GM21786 (cell line): ENCODE results near the gene APOL4.
"Not testable (repeated sequence)": the region's sequence is repeated elsewhere in the genome, so short reads cannot be mapped to it uniquely, and the experiment has no call there.

Source experiments
- ATAC-seq: cut with Tn5 transposase; IDR thresholded peaks from one replicate; pipeline ENCODE4 v1.9.1; 2021; ENCODE audit not compliant: unreplicated experiment

APOL4 gene, protein sequence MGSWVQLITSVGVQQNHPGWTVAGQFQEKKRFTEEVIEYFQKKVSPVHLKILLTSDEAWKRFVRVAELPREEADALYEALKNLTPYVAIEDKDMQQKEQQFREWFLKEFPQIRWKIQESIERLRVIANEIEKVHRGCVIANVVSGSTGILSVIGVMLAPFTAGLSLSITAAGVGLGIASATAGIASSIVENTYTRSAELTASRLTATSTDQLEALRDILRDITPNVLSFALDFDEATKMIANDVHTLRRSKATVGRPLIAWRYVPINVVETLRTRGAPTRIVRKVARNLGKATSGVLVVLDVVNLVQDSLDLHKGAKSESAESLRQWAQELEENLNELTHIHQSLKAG

GRCh38 chr22:36201630-36202319 is at the start of gene APOL4:
APOL4 (minus strand) TSS chr22:36201809; CDS start chr22:36201734, 75 bp downstream.
- no peak for ATAC-seq

GRCh38 chr22:36250292-36250960 is 48.8 kb upstream of the APOL4 start:
- not testable (repeated sequence) for ATAC-seq

DNA sequence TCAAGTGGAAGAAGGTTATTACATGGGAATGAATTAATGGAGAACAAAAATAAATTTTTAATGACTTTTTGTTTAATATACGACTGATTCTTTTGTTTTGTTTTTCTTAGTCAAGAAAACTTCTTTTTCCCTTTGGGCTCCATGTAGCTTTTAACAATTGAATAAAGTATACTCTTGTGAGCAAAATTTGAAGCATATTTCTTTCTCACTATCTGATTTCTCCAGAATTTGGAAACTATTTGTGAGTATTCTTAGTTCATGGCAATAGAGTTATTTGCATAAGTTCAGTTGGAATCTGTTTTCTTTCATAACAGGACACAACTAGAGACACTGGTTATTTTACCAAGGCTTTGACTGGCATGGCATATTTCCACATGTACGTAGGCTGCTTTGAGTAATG is 47.6 kb upstream of the APOL4 start:
- ATAC-seq: no peak

DNA sequence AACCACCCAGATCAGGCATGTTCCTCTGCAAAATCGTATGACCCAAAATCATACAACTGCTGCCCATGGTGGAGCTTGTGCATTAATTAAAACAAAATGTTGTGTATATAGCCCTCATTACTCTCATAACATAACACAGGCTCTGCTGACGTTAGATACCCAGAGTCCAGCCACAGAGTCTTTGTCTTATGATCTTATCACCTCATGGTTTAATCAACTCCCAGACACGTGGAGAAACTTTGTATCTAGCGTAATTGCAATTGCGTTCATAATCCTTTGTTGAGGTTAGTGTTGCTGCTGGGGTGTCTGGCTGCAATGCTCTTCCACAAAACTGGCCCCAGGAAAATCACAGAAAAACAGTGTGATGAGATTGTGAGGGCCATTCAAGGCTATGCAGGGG is 46.3 kb upstream of the APOL4 start:
- no peak for ATAC-seq

DNA sequence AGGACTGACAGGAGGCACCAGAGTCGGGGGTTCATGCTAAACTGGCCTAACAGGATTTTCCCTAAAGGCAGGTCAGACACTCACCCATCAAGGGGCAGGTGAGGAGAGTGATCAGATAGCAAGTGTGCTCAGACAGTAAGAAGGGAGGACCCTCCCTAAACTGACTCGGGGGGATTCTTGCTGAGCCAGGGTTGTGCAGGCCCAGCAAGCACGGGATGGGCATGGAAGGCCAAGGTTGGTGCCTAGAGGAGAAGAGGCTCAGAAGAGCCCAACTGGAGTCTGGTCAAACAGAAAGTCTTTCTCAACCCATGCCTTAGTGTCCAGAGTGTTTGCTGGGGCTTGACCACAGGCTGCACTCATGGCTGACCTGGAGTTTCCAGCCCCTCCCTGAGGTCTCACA is 45.1 kb upstream of the APOL4 start:
- ATAC-seq: no peak

DNA sequence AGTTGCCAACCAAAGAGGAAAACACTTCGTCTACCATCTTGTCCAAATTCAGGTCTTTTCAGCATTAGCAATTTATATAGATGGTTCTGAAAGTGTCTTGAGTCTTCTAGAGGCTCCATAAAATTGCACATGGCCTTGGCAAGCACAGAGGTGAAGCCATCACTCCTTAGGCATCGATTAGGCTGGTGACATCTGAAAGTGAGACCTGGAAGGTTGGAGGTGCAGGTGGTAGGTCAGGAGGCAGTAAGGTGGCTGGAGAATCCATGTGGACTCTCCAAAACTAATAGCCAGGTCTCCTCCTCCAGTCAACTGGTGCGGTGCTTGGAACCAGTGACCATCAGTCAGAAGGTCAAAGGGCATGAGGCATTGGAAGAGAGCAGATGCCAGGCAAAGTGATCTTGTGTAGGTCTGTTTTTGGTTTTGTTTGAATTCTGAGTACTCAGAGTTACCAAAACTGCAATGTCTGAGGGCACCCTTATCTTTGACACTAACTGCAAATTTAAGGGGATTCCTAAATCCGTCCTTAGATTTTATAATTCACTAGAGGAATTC is 44.3 kb upstream of the APOL4 start:
- no peak for ATAC-seq

- ATAC-seq: no peak
Observed at GRCh38 chr22:36244522-36245391, 43.1 kb upstream of the APOL4 start.

- no peak for ATAC-seq
Observed at GRCh38 chr22:36243986-36244385, 42.4 kb upstream of the APOL4 start.

DNA sequence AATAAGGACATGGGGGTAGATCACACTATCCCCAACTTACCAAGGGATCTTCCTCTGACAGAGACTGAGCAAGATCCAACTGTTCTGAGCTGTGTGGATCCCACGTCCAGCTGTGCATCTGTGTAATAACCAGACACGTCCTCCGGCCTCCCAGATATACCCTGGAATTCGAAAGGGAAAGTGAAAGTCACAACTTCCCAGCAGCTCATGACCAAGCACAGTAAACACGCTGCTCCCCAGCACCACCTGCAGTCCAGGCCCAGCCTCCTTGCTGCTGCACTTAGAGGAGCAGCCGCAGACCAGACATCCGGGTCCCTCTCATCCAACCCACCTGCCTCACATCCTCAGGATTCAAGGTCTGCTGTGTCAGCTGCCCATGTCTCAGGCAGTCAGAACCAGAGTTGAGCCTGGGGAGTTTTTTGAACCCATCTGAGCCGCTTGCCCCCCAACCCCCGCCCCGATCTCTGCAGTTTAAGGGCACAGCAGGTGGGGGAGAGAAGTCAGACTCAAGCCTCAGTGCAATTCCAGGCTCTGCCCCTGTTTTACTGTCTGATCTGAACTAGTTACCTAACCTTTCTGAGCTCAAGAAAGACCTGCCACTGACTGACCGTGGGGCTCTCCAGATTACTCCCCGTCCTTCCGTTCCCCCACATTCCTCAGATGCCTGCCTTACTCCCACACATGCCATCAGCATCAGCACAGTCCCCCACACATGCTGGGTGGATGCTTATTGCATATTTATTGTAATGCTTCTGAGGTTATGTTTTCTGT is 38.0 kb upstream of the APOL4 start, which contains the start of gene APOL2:
APOL2 (minus strand) TSS at position 127 of the 771 bp plus-strand sequence. CDS start 6,365 bp downstream, outside the sequence.
- peak; percentile 81 for ATAC-seq

- no peak for ATAC-seq
Observed at GRCh38 chr22:36239150-36239400, 37.5 kb upstream of the APOL4 start.

GRCh38 chr22:36238373-36239149 is 37.0 kb upstream of the APOL4 start:
- ATAC-seq: no peak

DNA sequence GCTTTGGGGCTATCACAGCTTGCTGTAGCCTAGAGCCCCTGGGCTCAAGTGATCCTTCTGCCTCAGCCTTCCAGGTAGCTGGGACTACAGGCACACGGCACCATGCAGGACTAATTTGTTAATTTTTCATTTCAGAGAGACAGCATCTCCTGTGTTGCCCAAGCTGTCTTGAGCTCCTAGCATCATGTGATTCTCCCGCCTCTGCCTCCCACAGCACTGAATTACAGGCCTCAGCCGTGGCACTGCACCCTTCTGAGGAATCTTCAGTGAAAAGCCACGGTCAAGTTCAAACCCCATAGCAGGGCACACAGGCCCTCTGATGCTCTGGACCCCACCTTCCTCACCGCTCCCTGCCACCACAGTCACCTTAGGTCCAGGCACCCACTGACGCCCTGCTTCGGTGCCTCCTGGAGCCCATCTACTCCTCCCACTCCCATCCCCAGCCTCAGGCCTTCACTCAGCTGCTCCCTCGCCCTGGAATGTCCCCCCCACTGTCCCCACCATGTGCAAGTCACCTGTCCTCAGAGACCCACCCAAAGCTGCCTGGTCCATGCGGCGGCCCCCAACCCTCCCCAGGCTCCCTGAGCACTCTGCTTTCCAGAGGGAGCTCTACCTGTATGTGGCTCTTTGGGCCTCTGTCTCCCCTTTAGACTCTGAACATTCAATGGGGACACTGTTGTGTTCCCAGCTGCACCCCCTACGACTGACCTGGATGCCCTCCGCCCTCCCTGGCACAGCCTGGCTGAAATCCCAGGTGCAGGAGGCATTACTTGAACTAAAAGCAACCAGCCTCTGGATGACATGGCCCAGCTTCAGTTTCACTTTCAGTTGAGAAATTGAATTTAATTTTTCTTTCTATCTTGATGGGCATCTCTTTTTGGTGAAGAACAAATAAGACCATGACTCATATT is 36.1 kb upstream of the APOL4 start:
- no peak for ATAC-seq

DNA sequence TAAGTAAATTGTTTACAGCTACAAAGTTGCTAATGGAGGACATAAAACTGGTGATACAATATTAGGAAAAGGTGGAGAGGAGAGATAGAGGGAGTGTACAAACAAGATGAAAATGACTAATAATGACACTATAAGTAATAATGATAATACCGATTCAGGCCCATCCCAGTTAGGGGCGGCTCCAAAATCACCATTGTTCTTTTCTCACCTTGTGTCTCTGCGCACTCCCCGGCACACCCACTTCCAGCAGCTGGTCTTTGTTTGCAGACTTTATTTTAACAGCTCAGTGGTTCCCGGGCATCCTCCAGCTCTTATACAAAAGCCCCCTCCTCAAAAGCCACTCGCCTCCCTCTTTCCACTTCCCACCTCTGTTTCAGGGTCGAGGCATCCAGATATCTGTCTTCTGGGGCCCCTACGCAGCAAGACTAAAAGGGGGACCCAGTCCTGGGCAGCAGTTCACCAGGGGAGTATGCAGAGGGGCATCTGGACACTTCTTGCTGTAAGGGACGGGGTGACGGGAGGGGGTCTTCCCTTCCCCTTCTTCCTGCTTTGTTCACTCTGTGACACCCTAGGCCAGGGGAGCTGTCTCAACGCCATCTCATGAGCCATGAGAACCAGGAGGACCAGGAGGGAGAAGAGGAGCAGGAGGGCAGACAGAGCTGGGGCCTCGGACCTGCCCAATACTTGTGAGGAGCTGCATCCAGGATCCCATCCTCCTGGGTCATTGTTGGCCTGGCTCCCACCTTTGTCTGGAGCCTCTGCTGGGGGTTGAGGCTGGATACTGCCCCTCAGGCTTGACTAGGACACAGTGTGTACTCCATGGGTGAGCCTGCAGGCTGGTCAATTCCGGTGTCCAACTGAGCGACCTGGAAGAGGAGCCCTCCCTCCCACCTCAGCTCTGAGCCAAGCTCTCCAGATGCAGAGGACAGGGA is 35.0 kb upstream of the APOL4 start:
- ATAC-seq: no peak

GRCh38 chr22:36235585-36235984 is 34.0 kb upstream of the APOL4 start:
- ATAC-seq: no peak

DNA sequence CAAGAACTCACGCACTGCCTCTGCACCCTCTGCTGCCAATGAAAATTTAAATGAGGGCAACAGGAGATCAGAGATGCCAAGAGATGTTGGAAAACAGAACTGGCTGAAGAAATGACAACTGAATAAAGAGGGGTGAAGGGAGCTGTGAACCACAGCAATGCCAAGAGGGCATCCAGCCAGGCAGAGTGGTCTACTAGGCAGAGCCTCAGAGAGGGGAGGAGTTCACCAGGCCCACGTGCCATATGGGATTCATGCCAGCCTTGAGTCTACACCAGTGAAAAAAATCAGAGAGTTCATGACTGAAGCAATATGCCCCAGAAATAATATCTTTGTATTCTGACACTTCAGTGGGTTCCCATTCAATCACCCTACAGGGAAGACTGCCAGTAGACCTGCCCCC is 33.3 kb upstream of the APOL4 start:
- no peak for ATAC-seq

DNA sequence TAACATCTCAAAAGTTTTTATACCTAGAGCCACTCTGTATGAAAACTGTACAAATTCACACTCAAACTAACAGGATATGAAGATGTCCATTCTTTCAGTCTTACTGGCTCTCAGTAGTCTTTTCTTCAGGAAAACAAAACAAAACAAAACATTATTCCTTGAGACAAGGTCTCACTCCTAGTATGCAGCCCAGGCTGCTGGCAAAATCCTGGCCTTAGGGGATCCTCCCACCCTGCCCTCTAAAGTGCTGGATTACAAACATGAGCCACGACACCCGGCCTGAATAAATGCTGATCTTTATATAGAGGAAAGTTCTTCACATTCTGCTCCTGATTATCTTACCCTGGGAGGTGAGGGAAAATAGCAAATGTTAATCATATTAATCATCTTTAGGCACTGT is 32.6 kb upstream of the APOL4 start:
- no peak for ATAC-seq

- no peak for ATAC-seq
Observed at GRCh38 chr22:36233796-36234195, 32.2 kb upstream of the APOL4 start.
